HG02852 (cell line): ENCODE measurements around the gene ZSCAN5B.

Experiments
- ATAC-seq: cut with Tn5 transposase; IDR thresholded peaks from one replicate; pipeline ENCODE4 v1.9.1; 2021; ENCODE audit warnings: mild to moderate bottlenecking, moderate library complexity; ENCODE audit not compliant: unreplicated experiment

The ZSCAN5B gene

GRCh38 chr19:56147307-56147706 lies 50.3 kb downstream of the ZSCAN5B start:
- no peak for ATAC-seq

- ATAC-seq: no peak
Observed at GRCh38 chr19:56146904-56147303, 50.7 kb downstream of the ZSCAN5B start.

GRCh38 chr19:56145698-56146097 lies 51.9 kb downstream of the ZSCAN5B start:
- no peak for ATAC-seq

- no peak for ATAC-seq
Observed at GRCh38 chr19:56144831-56145230, 52.8 kb downstream of the ZSCAN5B start.

- ATAC-seq: no peak
Observed at GRCh38 chr19:56144376-56144775, 53.2 kb downstream of the ZSCAN5B start.

GRCh38 chr19:56142897-56143434 lies 54.6 kb downstream of the ZSCAN5B start:
- no peak for ATAC-seq

- ATAC-seq: no peak
Observed at GRCh38 chr19:56142087-56142787, 55.3 kb downstream of the ZSCAN5B start.

- ATAC-seq: no peak
Observed at GRCh38 chr19:56141417-56141993, 56.1 kb downstream of the ZSCAN5B start.

- ATAC-seq: peak; percentile 85
Observed at GRCh38 chr19:56140583-56141416, 56.8 kb downstream of the ZSCAN5B start, which contains the start of gene ZNF444. TSS of gene ZNF444 (plus strand) at chr19:56141287. CDS start at chr19:56146912, 5,625 bp downstream.

- ATAC-seq: no peak
Observed at GRCh38 chr19:56139847-56140582, 57.6 kb downstream of the ZSCAN5B start.
